Jurkat, Clone E6-1 (cell line): Measurements from ENCODE around the gene CELSR2.
"Not testable (repeated sequence)": the region's sequence is repeated elsewhere in the genome, so short reads cannot be mapped to it uniquely, and the experiment has no call there.

Experiments used
- DNase-seq: peaks from one replicate; pipeline ENCODE4 v3.0.0-alpha.2; 2011; ENCODE audit warnings: low read depth, low spot score
- H3K4me3 ChIP-seq: 2 replicates; pipeline ENCODE4 v1.5.1; 2011; ENCODE audit warnings: mild to moderate bottlenecking, low read length, control low read depth, moderate library complexity

The CELSR2 gene

GRCh38 chr1:109292364-109292763 lies 43.0 kb downstream of the CELSR2 start:
- no peak overlapping the region for H3K4me3 ChIP-seq
- DNase-seq = no peak

GRCh38 chr1:109293026-109293425 lies 43.7 kb downstream of the CELSR2 start:
- no peak for DNase-seq
- H3K4me3 ChIP-seq = no peak overlapping the region

- no peak overlapping the region for H3K4me3 ChIP-seq
- no peak for DNase-seq
Observed at GRCh38 chr1:109294481-109294880, 45.1 kb downstream of the CELSR2 start.

GRCh38 chr1:109295712-109296415 lies 46.5 kb downstream of the CELSR2 start:
- DNase-seq = no peak

GRCh38 chr1:109296782-109297181 lies 47.4 kb downstream of the CELSR2 start:
- H3K4me3 ChIP-seq = no peak overlapping the region

More at GRCh38 chr1:109295712-109296415, 46.5 kb downstream of the CELSR2 start:
- H3K4me3 ChIP-seq = no peak overlapping the region

GRCh38 chr1:109298666-109299557 lies 49.6 kb downstream of the CELSR2 start:
- no peak overlapping the region for H3K4me3 ChIP-seq
- no peak for DNase-seq

More at GRCh38 chr1:109296782-109297181, 47.4 kb downstream of the CELSR2 start:
- DNase-seq = no peak

- no peak overlapping the region for H3K4me3 ChIP-seq
- no peak for DNase-seq
Observed at GRCh38 chr1:109299558-109300343, 50.4 kb downstream of the CELSR2 start.

- DNase-seq = no peak
- H3K4me3 ChIP-seq = no peak overlapping the region
Observed at GRCh38 chr1:109300650-109301151, 51.4 kb downstream of the CELSR2 start.

- H3K4me3 ChIP-seq = no peak overlapping the region
- no peak for DNase-seq
Observed at GRCh38 chr1:109301874-109302273, 52.5 kb downstream of the CELSR2 start.

GRCh38 chr1:109304226-109304920 lies 55.0 kb downstream of the CELSR2 start:
- H3K4me3 ChIP-seq = no peak overlapping the region
- DNase-seq = no peak

GRCh38 chr1:109305991-109306390 lies 56.7 kb downstream of the CELSR2 start:
- not testable (repeated sequence) for DNase-seq, H3K4me3 ChIP-seq

GRCh38 chr1:109306832-109307273 lies 57.5 kb downstream of the CELSR2 start, which contains the start of gene MYBPHL:
Gene MYBPHL (minus strand): TSS chr1:109307011. CDS start chr1:109306991, 20 bp downstream.
- no peak within 1 kb of the TSS for H3K4me3 ChIP-seq
- no peak for DNase-seq

GRCh38 chr1:109307274-109308021 lies 58.1 kb downstream of the CELSR2 start:
- no peak overlapping the region for H3K4me3 ChIP-seq
- DNase-seq = no peak

GRCh38 chr1:109309347-109309746 lies 60.0 kb downstream of the CELSR2 start:
- no peak overlapping the region for H3K4me3 ChIP-seq
- DNase-seq = no peak

- no peak for DNase-seq
- no peak overlapping the region for H3K4me3 ChIP-seq
Observed at GRCh38 chr1:109312246-109312645, 62.9 kb downstream of the CELSR2 start.

GRCh38 chr1:109312978-109313775 lies 63.8 kb downstream of the CELSR2 start:
- no peak overlapping the region for H3K4me3 ChIP-seq
- no peak for DNase-seq

- no peak for DNase-seq
Observed at GRCh38 chr1:109314795-109315194, 65.5 kb downstream of the CELSR2 start.

More at GRCh38 chr1:109314795-109315194, 65.5 kb downstream of the CELSR2 start:
- H3K4me3 ChIP-seq = no peak overlapping the region
